ENCODE results near the gene DSCAM.

- TF ChIP-seq CTCF (IDR thresholded peaks at IDR 0.05) (no peak), POLR2AphosphoS5 (IDR thresholded peaks at IDR 0.05) (no peak), POLR2A (IDR thresholded peaks at IDR 0.05) (no peak)
Measured at GRCh38 chr21:40568807-40569206, 278.2 kb downstream of the DSCAM start.

Measured in gastroesophageal sphincter (tissue), 3 donors.